ENCODE results near the gene GPR137B. TPM values are rescaled to one million over a fixed set of nuclear protein-coding genes. Genes with fewer than 3 reads are reported as not detected.

Gene GPR137B
- total and polyA plus RNA-seq, 3 donors from 2014 or later = 8.4 to 18.3 (median 13.3) TPM

DNA sequence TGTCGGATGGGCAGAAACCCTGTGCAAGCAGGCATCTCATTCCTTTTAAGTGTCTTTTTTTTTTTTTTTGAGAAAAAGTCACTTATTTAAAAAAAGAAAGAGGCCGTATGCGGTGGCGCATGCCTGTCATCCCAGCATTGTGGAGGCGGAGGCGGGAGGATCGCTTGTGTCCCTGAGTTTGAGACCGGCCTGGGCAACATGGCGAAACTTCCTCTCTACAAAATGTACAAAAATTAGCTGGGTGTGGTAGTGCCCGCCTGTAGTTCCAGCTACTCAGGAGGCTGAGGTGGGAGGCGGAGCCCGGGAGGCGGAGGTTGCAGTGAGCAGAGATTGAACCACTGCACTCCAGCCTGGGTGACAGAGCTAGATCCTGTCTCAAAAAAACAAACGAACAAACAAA is 1.7 kb downstream of the GPR137B start:
- Histone ChIP-seq H3K36me3 (ENCODE audit: low read depth, missing control alignments) (no peaks in the 10 kb centered on the region), H3K27ac (no peak overlapping the region), H3K27me3 (no peaks in the 10 kb centered on the region), H3K9me3 (no peaks in the 10 kb centered on the region), H3K4me3 (no peak overlapping the region), H3K4me1 (peaks cover 2% of the 10 kb centered on the region)
- intact Hi-C loops (cut with DNase I; ENCODE audit: low total_unique reads) = no loop called here
- DNase-seq = no peak
- 68 to 86% methylated on average over 14 of the region's 14 CpGs for WGBS, 2 donors
- TF ChIP-seq CTCF (IDR thresholded peaks at IDR 0.05) (no peak), POLR2A (IDR thresholded peaks at IDR 0.05) (no peak)

DNA sequence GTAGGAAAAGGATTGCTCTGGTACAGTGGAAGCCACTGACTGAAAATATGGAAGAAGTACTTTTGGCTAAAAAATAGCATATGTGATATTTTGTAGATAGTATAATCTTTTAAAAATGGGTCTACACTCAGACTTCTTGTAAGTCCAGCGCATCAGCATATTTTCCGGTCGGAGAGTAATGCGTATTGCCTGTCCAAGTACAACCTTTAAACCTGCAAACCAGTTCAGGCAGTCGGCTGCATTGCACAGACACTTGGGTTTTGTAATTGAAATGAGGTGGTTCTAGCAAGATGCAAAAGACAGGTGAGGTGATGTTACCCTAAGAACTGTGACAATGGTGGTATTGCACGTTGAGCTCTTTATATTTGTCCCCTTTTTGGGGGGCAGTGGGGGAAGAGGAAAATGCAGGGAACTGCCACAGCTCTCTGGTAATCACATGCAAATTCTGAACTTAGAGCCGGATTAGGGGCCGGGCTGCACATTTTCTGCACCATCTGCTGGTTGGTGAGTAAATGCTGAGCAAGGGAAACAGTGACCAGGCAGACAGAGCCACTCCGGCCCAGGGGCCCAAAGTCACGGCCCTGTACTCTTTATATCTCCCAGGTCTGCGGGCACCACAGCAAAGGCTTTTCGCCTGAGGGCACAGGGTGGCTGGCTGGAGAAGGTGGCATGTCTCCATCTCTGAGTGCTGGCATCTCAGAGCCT is 2.3 kb downstream of the GPR137B start:
- H3K9me3 ChIP-seq = no peaks in the 10 kb centered on the region
- no peak overlapping the region for H3K4me3 ChIP-seq
- H3K27ac ChIP-seq = no peak overlapping the region
- TF ChIP-seq POLR2A (IDR thresholded peaks at IDR 0.05) (no peak), CTCF (IDR thresholded peaks at IDR 0.05) (no peak)
- no peak for DNase-seq
- intact Hi-C loops (cut with DNase I; ENCODE audit: low total_unique reads) = no loop called here
- H3K4me1 ChIP-seq = peaks cover 2% of the 10 kb centered on the region
- WGBS, 2 donors = 57 to 83% methylated on average over 11 to 12 of the region's 12 CpGs
- no peaks in the 10 kb centered on the region for H3K27me3 ChIP-seq
- H3K36me3 ChIP-seq (ENCODE audit: low read depth, missing control alignments) = no peaks in the 10 kb centered on the region

- H3K27ac ChIP-seq = no peak overlapping the region
- peaks cover 2% of the 10 kb centered on the region for H3K4me1 ChIP-seq
- H3K27me3 ChIP-seq = no peaks in the 10 kb centered on the region
- no peak overlapping the region for H3K4me3 ChIP-seq
- no peak for DNase-seq
- WGBS, 2 donors = 83 to 89% methylated on average over 10 of the region's 10 CpGs
- H3K36me3 ChIP-seq (ENCODE audit: low read depth, missing control alignments) = no peaks in the 10 kb centered on the region
- intact Hi-C loops (cut with DNase I; ENCODE audit: low total_unique reads) = no loop called here
- no peak for TF ChIP-seq POLR2A (IDR thresholded peaks at IDR 0.05)
- no peak for TF ChIP-seq CTCF (IDR thresholded peaks at IDR 0.05)
- no peaks in the 10 kb centered on the region for H3K9me3 ChIP-seq
Measured at GRCh38 chr1:236147068-236147467, 4.7 kb downstream of the GPR137B start.

GRCh38 chr1:236147521-236148469 is 5.5 kb downstream of the GPR137B start:
- no peak for DNase-seq
- Histone ChIP-seq H3K36me3 (ENCODE audit: low read depth, missing control alignments) (no peaks in the 10 kb centered on the region), H3K9me3 (no peaks in the 10 kb centered on the region), H3K4me3 (no peak overlapping the region), H3K27me3 (no peaks in the 10 kb centered on the region), H3K27ac (no peak overlapping the region), H3K4me1 (peaks cover 2% of the 10 kb centered on the region)
- WGBS, 2 donors = 89 to 92% methylated on average over 16 to 17 of the region's 17 CpGs
- TF ChIP-seq CTCF (IDR thresholded peaks at IDR 0.05) = no peak
- no peak for TF ChIP-seq POLR2A (IDR thresholded peaks at IDR 0.05)
- intact Hi-C loops (cut with DNase I; ENCODE audit: low total_unique reads) = no loop called here
